ENCODE measurements around the gene LONP1. TPM values are rescaled to one million over a fixed set of nuclear protein-coding genes. Genes with fewer than 3 reads are reported as not detected.

The LONP1 gene
- total RNA-seq, 1 donor from 2014 or later, result 77.8 TPM

DNA sequence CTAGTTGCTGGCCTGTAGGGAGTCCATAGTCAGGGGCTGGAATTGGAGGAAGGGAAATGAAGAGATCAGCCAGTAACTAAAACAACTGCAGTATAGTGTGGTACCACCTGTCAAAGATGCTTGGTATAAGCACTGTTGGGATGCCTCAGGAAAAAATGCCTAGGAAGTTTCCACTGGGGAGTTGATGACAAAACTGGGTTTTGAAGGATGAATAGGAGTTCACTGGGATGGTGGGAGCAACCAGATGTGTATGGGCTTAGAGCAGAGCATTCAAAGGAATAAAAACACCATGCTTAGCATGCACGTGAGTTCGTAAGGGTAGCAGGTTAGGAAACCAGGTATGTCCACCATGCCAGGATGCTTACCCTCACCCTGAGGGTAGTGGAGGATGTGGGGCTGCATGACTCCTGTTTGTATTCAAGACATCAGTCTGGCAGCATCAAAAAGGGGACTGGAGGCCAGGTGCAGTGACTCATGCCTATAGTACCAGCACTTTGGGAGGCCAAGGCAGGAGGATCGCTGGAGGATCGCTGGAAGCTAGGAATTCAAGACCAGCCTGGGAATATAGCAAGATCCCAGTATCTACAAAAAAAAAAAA lies 7.6 kb upstream of the LONP1 start:
- FAIRE-seq, result no peak
- H3K9me3 Mint-ChIP-seq (ENCODE audit: unreplicated experiment), result no peaks in the 10 kb centered on the region

DNA sequence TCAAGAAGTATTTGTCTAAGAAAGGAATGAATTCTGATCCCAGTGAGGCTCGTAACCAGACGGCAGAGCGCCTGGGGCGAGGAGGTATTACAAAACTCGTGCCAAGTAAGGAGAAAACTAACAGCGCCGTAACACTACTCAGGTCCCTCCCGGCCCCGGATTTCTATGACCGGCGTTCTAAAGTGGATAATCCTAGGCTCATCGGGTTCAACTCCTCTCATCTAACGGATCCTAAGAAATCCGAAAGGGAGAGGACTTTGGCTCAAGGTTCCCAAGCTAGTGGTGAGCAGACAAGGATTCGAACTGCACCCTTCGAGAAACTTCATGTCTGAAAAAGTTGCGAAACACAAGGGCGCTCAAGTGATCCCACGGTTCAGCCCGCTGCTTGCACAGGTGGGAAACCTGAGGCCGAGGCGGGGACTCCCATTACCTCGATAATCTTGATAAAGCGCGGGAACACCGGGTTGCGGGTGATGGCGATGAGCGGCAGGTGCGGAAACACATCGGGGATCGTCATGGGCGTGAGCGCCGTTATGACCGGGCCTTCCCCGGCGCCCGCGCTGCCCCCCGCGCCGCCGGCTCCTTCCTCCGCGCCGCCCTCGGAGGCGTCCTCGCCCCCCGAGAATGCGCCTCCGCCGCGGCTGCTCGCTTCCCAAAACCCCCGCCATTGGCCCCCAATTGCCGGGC lies 529 bp downstream of the LONP1 start:
- H3K9me3 ChIP-seq (ENCODE audit: insufficient read depth, low read depth, low read length), result no peaks in the 10 kb centered on the region
- FAIRE-seq (no peak), DNase-seq (ENCODE audit: low read depth) (no peak)
- H3K4me1 Mint-ChIP-seq (ENCODE audit: low read depth, unreplicated experiment), result peaks cover 15% of the 10 kb centered on the region
- peaks cover 2% of the 10 kb centered on the region for H3K36me3 ChIP-seq (ENCODE audit: insufficient read depth, low read length)
- H3K4me3 ChIP-seq (ENCODE audit: insufficient read depth, low read depth, low read length), result peak overlapping the region; percentile 90
- no peaks in the 10 kb centered on the region for H3K9me3 Mint-ChIP-seq (ENCODE audit: unreplicated experiment)
- H4K20me1 ChIP-seq (ENCODE audit: insufficient read depth, low read length), result peaks cover 34% of the 10 kb centered on the region
- TF ChIP-seq, protein P1, sequence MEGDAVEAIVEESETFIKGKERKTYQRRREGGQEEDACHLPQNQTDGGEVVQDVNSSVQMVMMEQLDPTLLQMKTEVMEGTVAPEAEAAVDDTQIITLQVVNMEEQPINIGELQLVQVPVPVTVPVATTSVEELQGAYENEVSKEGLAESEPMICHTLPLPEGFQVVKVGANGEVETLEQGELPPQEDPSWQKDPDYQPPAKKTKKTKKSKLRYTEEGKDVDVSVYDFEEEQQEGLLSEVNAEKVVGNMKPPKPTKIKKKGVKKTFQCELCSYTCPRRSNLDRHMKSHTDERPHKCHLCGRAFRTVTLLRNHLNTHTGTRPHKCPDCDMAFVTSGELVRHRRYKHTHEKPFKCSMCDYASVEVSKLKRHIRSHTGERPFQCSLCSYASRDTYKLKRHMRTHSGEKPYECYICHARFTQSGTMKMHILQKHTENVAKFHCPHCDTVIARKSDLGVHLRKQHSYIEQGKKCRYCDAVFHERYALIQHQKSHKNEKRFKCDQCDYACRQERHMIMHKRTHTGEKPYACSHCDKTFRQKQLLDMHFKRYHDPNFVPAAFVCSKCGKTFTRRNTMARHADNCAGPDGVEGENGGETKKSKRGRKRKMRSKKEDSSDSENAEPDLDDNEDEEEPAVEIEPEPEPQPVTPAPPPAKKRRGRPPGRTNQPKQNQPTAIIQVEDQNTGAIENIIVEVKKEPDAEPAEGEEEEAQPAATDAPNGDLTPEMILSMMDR (IDR thresholded peaks at IDR 0.05; ENCODE audit: insufficient read depth, low read depth, low read length), result no peak
- no peak for TF ChIP-seq EZH2 (IDR thresholded peaks at IDR 0.05; ENCODE audit: insufficient read depth, low read length)
- peak overlapping the region; percentile 38 for H2AFZ ChIP-seq (ENCODE audit: low read depth, low read length)
- H3K79me2 ChIP-seq (ENCODE audit: insufficient read depth, low read length), result peaks cover 51% of the 10 kb centered on the region
- peak overlapping the region; percentile 100 for H3K27ac Mint-ChIP-seq (ENCODE audit: unreplicated experiment)
- peak overlapping the region; percentile 96 for H3K9ac ChIP-seq (ENCODE audit: low read length)
- peaks cover 27% of the 10 kb centered on the region for H3K4me1 ChIP-seq (ENCODE audit: insufficient read depth, low read length)
- no peaks in the 10 kb centered on the region for H3K36me3 Mint-ChIP-seq (ENCODE audit: low read depth, unreplicated experiment)
- no peaks in the 10 kb centered on the region for H3K27me3 ChIP-seq (ENCODE audit: insufficient read depth, low read length)
- H3K27me3 Mint-ChIP-seq (ENCODE audit: low read depth, unreplicated experiment), result no peaks in the 10 kb centered on the region
- peak overlapping the region; percentile 95 for H3K27ac ChIP-seq (ENCODE audit: low read depth, low read length)
- H3K4me2 ChIP-seq (ENCODE audit: low read length), result peak overlapping the region; percentile 91
- peak overlapping the region; percentile 98 for H3K4me3 Mint-ChIP-seq (ENCODE audit: unreplicated experiment)

More for the DNA sequence above, 7.6 kb upstream of the LONP1 start:
- Histone ChIP-seq H3K79me2 (ENCODE audit: insufficient read depth, low read length) (no peaks in the 10 kb centered on the region), H3K9ac (ENCODE audit: low read length) (no peak overlapping the region), H3K4me1 (ENCODE audit: insufficient read depth, low read length) (no peaks in the 10 kb centered on the region), H3K4me2 (ENCODE audit: low read length) (no peak overlapping the region), H3K36me3 (ENCODE audit: insufficient read depth, low read length) (no peaks in the 10 kb centered on the region), H3K27me3 (ENCODE audit: insufficient read depth, low read length) (peaks cover 2% of the 10 kb centered on the region), H2AFZ (ENCODE audit: low read depth, low read length) (no peak overlapping the region), H3K27ac (ENCODE audit: low read depth, low read length) (no peak overlapping the region), H3K9me3 (ENCODE audit: insufficient read depth, low read depth, low read length) (no peaks in the 10 kb centered on the region), H3K4me3 (ENCODE audit: insufficient read depth, low read depth, low read length) (no peak overlapping the region), H4K20me1 (ENCODE audit: insufficient read depth, low read length) (no peaks in the 10 kb centered on the region)
- DNase-seq (ENCODE audit: low read depth), result no peak
- H3K4me3 Mint-ChIP-seq (ENCODE audit: unreplicated experiment), result no peak overlapping the region
- peaks cover 13% of the 10 kb centered on the region for H3K27me3 Mint-ChIP-seq (ENCODE audit: low read depth, unreplicated experiment)
- no peaks in the 10 kb centered on the region for H3K36me3 Mint-ChIP-seq (ENCODE audit: low read depth, unreplicated experiment)
- TF ChIP-seq EZH2 (IDR thresholded peaks at IDR 0.05; ENCODE audit: insufficient read depth, low read length), result no peak
- TF ChIP-seq, protein P1 (IDR thresholded peaks at IDR 0.05; ENCODE audit: insufficient read depth, low read depth, low read length), result no peak
- H3K27ac Mint-ChIP-seq (ENCODE audit: unreplicated experiment), result no peak overlapping the region
- H3K4me1 Mint-ChIP-seq (ENCODE audit: low read depth, unreplicated experiment), result no peaks in the 10 kb centered on the region
